Panc1 (cell line): ENCODE measurements around the gene CDV3. TPM values are rescaled to one million over a fixed set of nuclear protein-coding genes. Genes with fewer than 3 reads are reported as not detected.
"Not testable (repeated sequence)": the region's sequence is repeated elsewhere in the genome, so short reads cannot be mapped to it uniquely, and the experiment has no call there.

Experiments
- ATAC-seq: fragments of 200-7000 bp; cut with Tn5 transposase; 2 replicates; pipeline ENCODE4 v1.9.1; 2020; ENCODE audit warnings: mild to moderate bottlenecking, moderate library complexity
- BruUV-seq: library from RNA; stranded (reverse); fragments of 400-500 nt; replicated peaks from 2 replicates; lab custom pipeline; 2021; lab: Mats Ljungman, UMichigan
- CTCF ChIA-PET: fragments of 300-600 bp; sonication (Branson Sonifier 250); formaldehyde crosslinking; loops from one replicate; lab custom pipeline; 2022; ENCODE audit warnings: antibody characterized with exemption; lab: Charles Lee
- POLR2A ChIA-PET: fragments of 300-600 bp; sonication (Branson Sonifier 250); formaldehyde crosslinking; loops from one replicate; lab custom pipeline; 2022; ENCODE audit warnings: antibody characterized with exemption; lab: Charles Lee
- DNase-seq: peaks from one replicate; pipeline ENCODE4 v3.0.0-alpha.2; 2010; ENCODE audit warnings: low read depth, low spot score
- H3K27ac ChIP-seq: 2 replicates; pipeline ENCODE4 v1.5.1; 2011; ENCODE audit warnings: mild to moderate bottlenecking, low read length, inconsistent platforms
- H3K27me3 ChIP-seq: fragments of 200-500 bp; sonication (Bioruptor generic); 2 replicates; pipeline ENCODE4 v1.6.0; 2014; ENCODE audit warnings: low read length, inconsistent platforms; ENCODE audit not compliant: control insufficient read depth, insufficient read depth
- H3K36me3 ChIP-seq: fragments of 200-500 bp; sonication (Bioruptor generic); 2 replicates; pipeline ENCODE4 v1.5.1; 2014; ENCODE audit warnings: inconsistent platforms, mild to moderate bottlenecking, low read length, moderate library complexity; ENCODE audit not compliant: control insufficient read depth, insufficient read depth
- H3K4me1 ChIP-seq: 2 replicates; pipeline ENCODE4 v1.5.1; 2011; ENCODE audit warnings: inconsistent platforms, mild to moderate bottlenecking, low read length, moderate library complexity; ENCODE audit not compliant: control insufficient read depth, insufficient read depth
- H3K4me3 ChIP-seq, 2 experiments: 2 replicates each; pipeline ENCODE4 v1.5.1; 2011 to 2012; ENCODE audit warnings: low read depth in 2 of 2, low read length in 2 of 2, mild to moderate bottlenecking in 2 of 2, inconsistent platforms in 1 of 2, moderate library complexity in 1 of 2
- H3K9me3 ChIP-seq: fragments of 200-500 bp; sonication (Bioruptor generic); 2 replicates; pipeline ENCODE4 v1.5.1; 2014; ENCODE audit warnings: low read depth, mild to moderate bottlenecking, inconsistent platforms, low read length, moderate library complexity; ENCODE audit not compliant: control insufficient read depth, insufficient read depth
- CTCF ChIP-seq: fragments of 450-650 bp; IDR thresholded peaks from 2 replicates; pipeline ENCODE4 v1.5.1; 2017; ENCODE audit warnings: mild to moderate bottlenecking
- POLR2AphosphoS5 ChIP-seq: IDR thresholded peaks from 2 replicates; pipeline ENCODE4 v1.6.1; 2012; ENCODE audit warnings: mild to moderate bottlenecking, low read depth, low read length, moderate library complexity
- SIN3A ChIP-seq: IDR thresholded peaks from 2 replicates; pipeline ENCODE4 v1.6.1; 2012; ENCODE audit warnings: low read depth, mild to moderate bottlenecking, low read length, moderate library complexity, borderline replicate concordance; ENCODE audit not compliant: insufficient read depth
- TCF7L2 ChIP-seq: IDR thresholded peaks from 2 replicates; pipeline ENCODE4 v1.6.1; 2011; ENCODE audit warnings: mild to moderate bottlenecking, low read depth, low read length, inconsistent platforms
- in situ Hi-C: cut with HindIII; loops from 2 replicates; pipeline ENCODE4 v1.10.0; 2016; ENCODE audit warnings: low sequenced_read_pairs, low pct_unique_long_range_greater_than_20kb
- intact Hi-C: fragments of 100-400 bp; cut with micrococcal nuclease; formaldehyde crosslinking; loops from one replicate; pipeline ENCODE4 v1.10.0; 2022; ENCODE audit not compliant: unreplicated experiment
- total RNA-seq: library from RNA; stranded (reverse); gene quantifications from one replicate; pipeline ENCODE4 v1.2.1, GENCODE V29; 2021; ENCODE audit not compliant: unreplicated experiment
- TF ChIP-seq, protein P1 (sequence below), 2 experiments: IDR thresholded peaks; 2 replicates each; pipeline ENCODE4 v1.6.1; 2011 to 2012; ENCODE audit warnings: low read depth in 2 of 2, control low read depth in 1 of 2, low read length in 1 of 2, mild to moderate bottlenecking in 1 of 2, moderate library complexity in 1 of 2; ENCODE audit not compliant: insufficient read depth in 1 of 2

CDV3 gene
- total RNA-seq, 1 experiment from 2014 or later, result 506 TPM

- ChIA-PET POLR2A (interaction anchor here (0.6 kb wide), 1 partner anchor 12 kb away, joined by 5 read pairs; no protein-coding TSS in a partner anchor), CTCF (no interaction called here)
- no TSS peak for BruUV-seq
- Histone ChIP-seq H3K27ac (peak overlapping the region; percentile 57; the same call in 1 of the 2 replicates), H3K9me3 (no peaks in the 10 kb centered on the region), H3K4me3 (no peak overlapping the region), H3K36me3 (no peaks in the 10 kb centered on the region), H3K27me3 (no peaks in the 10 kb centered on the region), H3K4me1 (peaks cover 13% of the 10 kb centered on the region)
- in situ Hi-C loops, result no loop called here
- intact Hi-C loops, result no loop called here
- DNase-seq (no peak), ATAC-seq (no peak)
- TF ChIP-seq CTCF (no peak), SIN3A (no peak), POLR2AphosphoS5 (no peak), TCF7L2 (no peak)
- TF ChIP-seq, protein P1, sequence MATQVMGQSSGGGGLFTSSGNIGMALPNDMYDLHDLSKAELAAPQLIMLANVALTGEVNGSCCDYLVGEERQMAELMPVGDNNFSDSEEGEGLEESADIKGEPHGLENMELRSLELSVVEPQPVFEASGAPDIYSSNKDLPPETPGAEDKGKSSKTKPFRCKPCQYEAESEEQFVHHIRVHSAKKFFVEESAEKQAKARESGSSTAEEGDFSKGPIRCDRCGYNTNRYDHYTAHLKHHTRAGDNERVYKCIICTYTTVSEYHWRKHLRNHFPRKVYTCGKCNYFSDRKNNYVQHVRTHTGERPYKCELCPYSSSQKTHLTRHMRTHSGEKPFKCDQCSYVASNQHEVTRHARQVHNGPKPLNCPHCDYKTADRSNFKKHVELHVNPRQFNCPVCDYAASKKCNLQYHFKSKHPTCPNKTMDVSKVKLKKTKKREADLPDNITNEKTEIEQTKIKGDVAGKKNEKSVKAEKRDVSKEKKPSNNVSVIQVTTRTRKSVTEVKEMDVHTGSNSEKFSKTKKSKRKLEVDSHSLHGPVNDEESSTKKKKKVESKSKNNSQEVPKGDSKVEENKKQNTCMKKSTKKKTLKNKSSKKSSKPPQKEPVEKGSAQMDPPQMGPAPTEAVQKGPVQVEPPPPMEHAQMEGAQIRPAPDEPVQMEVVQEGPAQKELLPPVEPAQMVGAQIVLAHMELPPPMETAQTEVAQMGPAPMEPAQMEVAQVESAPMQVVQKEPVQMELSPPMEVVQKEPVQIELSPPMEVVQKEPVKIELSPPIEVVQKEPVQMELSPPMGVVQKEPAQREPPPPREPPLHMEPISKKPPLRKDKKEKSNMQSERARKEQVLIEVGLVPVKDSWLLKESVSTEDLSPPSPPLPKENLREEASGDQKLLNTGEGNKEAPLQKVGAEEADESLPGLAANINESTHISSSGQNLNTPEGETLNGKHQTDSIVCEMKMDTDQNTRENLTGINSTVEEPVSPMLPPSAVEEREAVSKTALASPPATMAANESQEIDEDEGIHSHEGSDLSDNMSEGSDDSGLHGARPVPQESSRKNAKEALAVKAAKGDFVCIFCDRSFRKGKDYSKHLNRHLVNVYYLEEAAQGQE (IDR thresholded peaks at IDR 0.05; ENCODE audit: insufficient read depth in 1 of 2, low read depth in 2 of 2, low read length in 1 of 2), result no peak
Measured at GRCh38 chr3:133549565-133549964, 23.9 kb upstream of the CDV3 start.

DNA sequence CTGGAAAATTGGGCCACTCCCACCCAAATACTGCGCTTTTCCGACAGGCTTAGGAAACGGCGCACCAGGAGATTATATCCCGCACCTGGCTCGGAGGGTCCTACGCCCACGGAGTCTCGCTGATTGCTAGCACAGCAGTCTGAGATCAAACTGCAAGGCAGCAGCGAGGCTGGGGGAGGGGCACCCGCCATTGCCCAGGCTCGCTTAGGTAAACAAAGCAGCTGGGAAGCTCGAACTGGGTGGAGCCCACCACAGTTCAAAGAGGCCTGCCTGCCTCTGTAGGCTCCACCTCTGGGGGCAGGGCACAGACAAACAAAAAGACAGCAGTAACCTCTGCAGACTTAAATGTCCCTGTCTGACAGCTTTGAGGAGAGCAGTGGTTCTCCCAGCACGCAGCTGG is 21.9 kb upstream of the CDV3 start:
- DNase-seq, ATAC-seq: not testable (repeated sequence)
- peaks cover 13% of the 10 kb centered on the region for H3K4me1 ChIP-seq

GRCh38 chr3:133561679-133562078 is 11.8 kb upstream of the CDV3 start:
- no peaks in the 10 kb centered on the region for H3K9me3 ChIP-seq
- ChIA-PET POLR2A (no interaction called here), CTCF (interaction anchor here (0.6 kb wide), 1 partner anchor 720 kb away, joined by 4 read pairs; no protein-coding TSS in a partner anchor)
- intact Hi-C loops (no loop called here), in situ Hi-C loops (no loop called here)
- TF ChIP-seq TCF7L2, result no peak
- TF ChIP-seq SIN3A, result no peak
- TF ChIP-seq POLR2AphosphoS5, result no peak
- no peak for TF ChIP-seq CTCF
- TF ChIP-seq, protein P1 (IDR thresholded peaks at IDR 0.05; ENCODE audit: insufficient read depth in 1 of 2, low read depth in 2 of 2, low read length in 1 of 2), result no peak
- ATAC-seq (no peak), DNase-seq (no peak)
- H3K4me3 ChIP-seq, result no peak overlapping the region
- H3K4me1 ChIP-seq, result peaks cover 10% of the 10 kb centered on the region; the same call in 1 of the 2 replicates
- BruUV-seq, result no TSS peak
- H3K27ac ChIP-seq, result peak overlapping the region; percentile 71; the same call in 1 of the 2 replicates
- H3K27me3 ChIP-seq, result no peaks in the 10 kb centered on the region
- H3K36me3 ChIP-seq, result no peaks in the 10 kb centered on the region

More for the DNA sequence above, 21.9 kb upstream of the CDV3 start:
- H3K27ac ChIP-seq, intact Hi-C loops, H3K27me3 ChIP-seq, H3K36me3 ChIP-seq, H3K9me3 ChIP-seq, POLR2A ChIA-PET, H3K4me3 ChIP-seq, in situ Hi-C loops, BruUV-seq: not testable (repeated sequence)
- CTCF ChIA-PET, result interaction anchor here (0.6 kb wide), 1 partner anchor 27 kb away, joined by 3 read pairs; no protein-coding TSS in a partner anchor
